Liver (tissue), 9 donors: ENCODE measurements around the gene ZNF280B. TPM values are rescaled to one million over a fixed set of nuclear protein-coding genes. Genes with fewer than 3 reads are reported as not detected.

Experiments used
- DNase-seq: peaks from one replicate; pipeline ENCODE4 v3.0.0-alpha.2; 2017; ENCODE audit warnings: low spot score
- H3K27ac ChIP-seq, 2 donors: one replicate each; pipeline ENCODE4 v1.7.0; 2013; ENCODE audit warnings: inconsistent platforms in 2 of 2, low read length in 2 of 2, control low read depth in 1 of 2, low read depth in 1 of 2, mild to moderate bottlenecking in 1 of 2
- H3K27me3 ChIP-seq, 4 donors: one replicate each; pipeline versions ENCODE4 v1.6.1 to v1.7.0; 2013; ENCODE audit warnings: low read length in 3 of 4, inconsistent platforms in 1 of 4, mild to moderate bottlenecking in 1 of 4, moderate library complexity in 1 of 4; ENCODE audit not compliant: control insufficient read depth in 4 of 4, insufficient read depth in 4 of 4
- H3K36me3 ChIP-seq, 4 donors: one replicate each; pipeline versions ENCODE4 v1.6.1 to v1.7.0; 2013; ENCODE audit warnings: low read length in 3 of 4, mild to moderate bottlenecking in 3 of 4, low read depth in 1 of 4, moderate library complexity in 1 of 4; ENCODE audit not compliant: control insufficient read depth in 4 of 4, insufficient read depth in 3 of 4
- H3K4me1 ChIP-seq, 4 donors: one replicate each; pipeline versions ENCODE4 v1.6.1 to v1.7.0; 2013; ENCODE audit warnings: low read length in 3 of 4, mild to moderate bottlenecking in 3 of 4, moderate library complexity in 1 of 4; ENCODE audit not compliant: control insufficient read depth in 4 of 4, insufficient read depth in 4 of 4
- H3K4me3 ChIP-seq, 3 donors: one replicate each; pipeline versions ENCODE4 v1.6.1 to v1.7.0; 2013; ENCODE audit warnings: low read length in 3 of 3, control low read depth in 1 of 3, low read depth in 1 of 3, mild to moderate bottlenecking in 1 of 3
- H3K9ac ChIP-seq, 2 donors: one replicate each; pipeline ENCODE4 v1.7.0; 2013; ENCODE audit warnings: low read length in 2 of 2, mild to moderate bottlenecking in 2 of 2, moderate library complexity in 2 of 2, control low read depth in 1 of 2, low read depth in 1 of 2
- H3K9me3 ChIP-seq, 4 donors: one replicate each; pipeline versions ENCODE4 v1.6.1 to v1.7.0; 2013; ENCODE audit warnings: low read length in 3 of 4; ENCODE audit not compliant: control insufficient read depth in 4 of 4
- ATF3 ChIP-seq: IDR thresholded peaks from 2 replicates; pipeline ENCODE4 v1.6.1; 2016; ENCODE audit warnings: antibody characterized with exemption
- EGR1 ChIP-seq, 2 donors: IDR thresholded peaks; 2 replicates each; pipeline ENCODE4 v1.6.1; 2016 to 2018; ENCODE audit warnings: antibody characterized with exemption in 2 of 2, low read depth in 2 of 2
- FOXA1 ChIP-seq: IDR thresholded peaks from 2 replicates; pipeline ENCODE4 v1.6.1; 2016; ENCODE audit warnings: antibody characterized with exemption
- GABPA ChIP-seq, 2 donors: IDR thresholded peaks in 1 of 2; conservative IDR thresholded peaks in 1 of 2; 2 replicates each; pipeline ENCODE4 v1.6.1; 2016; ENCODE audit warnings: antibody characterized with exemption in 2 of 2, mild to moderate bottlenecking in 1 of 2, moderate library complexity in 1 of 2
- HNF4G ChIP-seq: IDR thresholded peaks from 2 replicates; pipeline ENCODE4 v1.6.1; 2016; ENCODE audit warnings: antibody characterized with exemption
- JUND ChIP-seq, 2 donors: IDR thresholded peaks; 2 replicates each; pipeline ENCODE4 v1.6.1; 2016; ENCODE audit warnings: antibody characterized with exemption in 2 of 2
- NR2F2 ChIP-seq: IDR thresholded peaks from 2 replicates; pipeline ENCODE4 v1.6.1; 2016; ENCODE audit warnings: antibody characterized with exemption
- RAD21 ChIP-seq, 2 donors: IDR thresholded peaks; 2 replicates each; pipeline ENCODE4 v1.6.1; 2016; ENCODE audit warnings: antibody characterized with exemption in 2 of 2, mild to moderate bottlenecking in 2 of 2
- SP1 ChIP-seq: IDR thresholded peaks from 2 replicates; pipeline ENCODE4 v1.6.1; 2018; ENCODE audit warnings: antibody characterized with exemption, mild to moderate bottlenecking
- TAF1 ChIP-seq: conservative IDR thresholded peaks from 2 replicates; pipeline ENCODE4 v1.6.1; 2016; ENCODE audit warnings: antibody characterized with exemption, mild to moderate bottlenecking
- YY1 ChIP-seq: IDR thresholded peaks from 2 replicates; pipeline ENCODE4 v1.6.1; 2016; ENCODE audit warnings: antibody characterized with exemption, mild to moderate bottlenecking
- ZBTB33 ChIP-seq: IDR thresholded peaks from 2 replicates; pipeline ENCODE4 v1.6.1; 2016; ENCODE audit warnings: antibody characterized with exemption
- WGBS: extraction: QIAGEN DNeasy Blood & Tissue Kit; methylation state at CpG from one replicate; pipeline ENCODE4 v1.1.7; 2013; 5-methylcytosine and 5-hydroxymethylcytosine counted together
- polyA plus RNA-seq, 2 donors: library from polyadenylated mRNA; stranded (reverse) in 1 of 2; unstranded in 1 of 2; fragments of 200-250 nt in 1 of 2; fragments of >200 nt in 1 of 2; fragmentation: Nextera tagmentation in 1 of 2; extraction: Ambion mirVana in 1 of 2; gene quantifications; one replicate each; pipeline versions ENCODE4 v1.2.1 to v1.2.3, GENCODE V29; 2013 to 2015
- total RNA-seq, 2 donors: library from RNA; depleted of rRNA; stranded (reverse); fragments of >200 nt; gene quantifications; one replicate each; pipeline ENCODE4 v1.2.3, GENCODE V29; 2014
- TF ChIP-seq, protein P1 (sequence below): fragments of 150-350 bp; IDR thresholded peaks from 2 replicates; pipeline ENCODE4 v1.5.1; 2017; ENCODE audit warnings: improper control_type of control experiment, low read depth, low read length; ENCODE audit not compliant: missing input control
- TF ChIP-seq, protein P2 (sequence below): IDR thresholded peaks from 2 replicates; pipeline ENCODE4 v1.6.1; 2016; ENCODE audit warnings: antibody characterized with exemption, mild to moderate bottlenecking
- donor health status: healthy.
- donor health status: healthy.
- donor health status: healthy.
- donor health status: healthy.
- donor health status: healthy.

Gene ZNF280B
- total and polyA plus RNA-seq, 4 donors, result 0.03 to 0.84 (median 0.06) TPM

DNA sequence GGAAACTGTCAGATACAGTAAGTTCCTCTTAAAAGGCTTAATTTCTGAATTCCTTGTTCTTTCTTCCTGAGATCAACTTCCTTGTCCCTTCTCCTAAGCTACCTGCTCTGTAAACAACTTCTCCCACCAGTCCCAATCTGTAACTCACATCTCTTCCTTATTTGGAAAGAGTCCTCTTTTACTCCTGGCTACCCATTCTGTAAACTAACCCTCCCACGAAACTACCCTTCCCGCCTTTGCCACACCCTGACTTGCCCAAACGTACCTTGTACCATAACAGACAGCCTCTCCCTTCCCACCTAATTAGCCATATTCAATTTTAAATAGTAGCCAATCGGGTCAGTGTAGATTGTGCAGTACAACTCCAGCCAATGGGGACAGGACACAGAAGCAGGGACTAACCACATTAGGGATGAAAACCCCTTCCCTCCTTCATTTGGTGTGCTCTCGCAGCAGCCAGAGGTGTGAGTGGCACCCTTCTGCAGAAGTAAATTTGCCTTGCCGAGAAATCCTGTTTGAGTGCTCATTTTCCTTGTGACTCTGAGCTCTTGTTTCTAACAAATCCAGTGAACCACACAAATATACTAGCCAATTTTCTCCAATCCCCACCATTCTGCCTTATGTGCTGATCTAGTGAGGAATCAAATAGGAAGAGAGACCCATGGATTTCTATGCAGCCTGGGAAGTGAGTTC lies 49.5 kb downstream of the ZNF280B start (continued):
- TF ChIP-seq YY1, result no peak

GRCh38 chr22:22458387-22458786 lies 50.2 kb downstream of the ZNF280B start:
- Histone ChIP-seq H3K4me3 (no peak overlapping the region), H3K27ac (no peak overlapping the region), H3K36me3 (no peaks in the 10 kb centered on the region), H3K9ac (no peak overlapping the region), H3K9me3 (peaks cover 13 to 21% (median 14%) of the 10 kb centered on the region in 4 donors), H3K4me1 (no peaks in the 10 kb centered on the region), H3K27me3 (peaks cover 0 to 2% (median under 1%) of the 10 kb centered on the region in 4 donors)
- WGBS, result 79% methylated on average over 2 of the region's 2 CpGs
- no peak for DNase-seq
- TF ChIP-seq, protein P1, sequence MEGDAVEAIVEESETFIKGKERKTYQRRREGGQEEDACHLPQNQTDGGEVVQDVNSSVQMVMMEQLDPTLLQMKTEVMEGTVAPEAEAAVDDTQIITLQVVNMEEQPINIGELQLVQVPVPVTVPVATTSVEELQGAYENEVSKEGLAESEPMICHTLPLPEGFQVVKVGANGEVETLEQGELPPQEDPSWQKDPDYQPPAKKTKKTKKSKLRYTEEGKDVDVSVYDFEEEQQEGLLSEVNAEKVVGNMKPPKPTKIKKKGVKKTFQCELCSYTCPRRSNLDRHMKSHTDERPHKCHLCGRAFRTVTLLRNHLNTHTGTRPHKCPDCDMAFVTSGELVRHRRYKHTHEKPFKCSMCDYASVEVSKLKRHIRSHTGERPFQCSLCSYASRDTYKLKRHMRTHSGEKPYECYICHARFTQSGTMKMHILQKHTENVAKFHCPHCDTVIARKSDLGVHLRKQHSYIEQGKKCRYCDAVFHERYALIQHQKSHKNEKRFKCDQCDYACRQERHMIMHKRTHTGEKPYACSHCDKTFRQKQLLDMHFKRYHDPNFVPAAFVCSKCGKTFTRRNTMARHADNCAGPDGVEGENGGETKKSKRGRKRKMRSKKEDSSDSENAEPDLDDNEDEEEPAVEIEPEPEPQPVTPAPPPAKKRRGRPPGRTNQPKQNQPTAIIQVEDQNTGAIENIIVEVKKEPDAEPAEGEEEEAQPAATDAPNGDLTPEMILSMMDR, result no peak
- no peak for TF ChIP-seq ATF3
- no peak for TF ChIP-seq HNF4G
- no peak for TF ChIP-seq FOXA1
- no peak for TF ChIP-seq GABPA (IDR thresholded peaks at IDR 0.05 in 1 of 2, conservative IDR thresholded peaks at IDR 0.05 in 1 of 2)
- no peak for TF ChIP-seq JUND (IDR thresholded peaks at IDR 0.05)
- TF ChIP-seq, protein P2, sequence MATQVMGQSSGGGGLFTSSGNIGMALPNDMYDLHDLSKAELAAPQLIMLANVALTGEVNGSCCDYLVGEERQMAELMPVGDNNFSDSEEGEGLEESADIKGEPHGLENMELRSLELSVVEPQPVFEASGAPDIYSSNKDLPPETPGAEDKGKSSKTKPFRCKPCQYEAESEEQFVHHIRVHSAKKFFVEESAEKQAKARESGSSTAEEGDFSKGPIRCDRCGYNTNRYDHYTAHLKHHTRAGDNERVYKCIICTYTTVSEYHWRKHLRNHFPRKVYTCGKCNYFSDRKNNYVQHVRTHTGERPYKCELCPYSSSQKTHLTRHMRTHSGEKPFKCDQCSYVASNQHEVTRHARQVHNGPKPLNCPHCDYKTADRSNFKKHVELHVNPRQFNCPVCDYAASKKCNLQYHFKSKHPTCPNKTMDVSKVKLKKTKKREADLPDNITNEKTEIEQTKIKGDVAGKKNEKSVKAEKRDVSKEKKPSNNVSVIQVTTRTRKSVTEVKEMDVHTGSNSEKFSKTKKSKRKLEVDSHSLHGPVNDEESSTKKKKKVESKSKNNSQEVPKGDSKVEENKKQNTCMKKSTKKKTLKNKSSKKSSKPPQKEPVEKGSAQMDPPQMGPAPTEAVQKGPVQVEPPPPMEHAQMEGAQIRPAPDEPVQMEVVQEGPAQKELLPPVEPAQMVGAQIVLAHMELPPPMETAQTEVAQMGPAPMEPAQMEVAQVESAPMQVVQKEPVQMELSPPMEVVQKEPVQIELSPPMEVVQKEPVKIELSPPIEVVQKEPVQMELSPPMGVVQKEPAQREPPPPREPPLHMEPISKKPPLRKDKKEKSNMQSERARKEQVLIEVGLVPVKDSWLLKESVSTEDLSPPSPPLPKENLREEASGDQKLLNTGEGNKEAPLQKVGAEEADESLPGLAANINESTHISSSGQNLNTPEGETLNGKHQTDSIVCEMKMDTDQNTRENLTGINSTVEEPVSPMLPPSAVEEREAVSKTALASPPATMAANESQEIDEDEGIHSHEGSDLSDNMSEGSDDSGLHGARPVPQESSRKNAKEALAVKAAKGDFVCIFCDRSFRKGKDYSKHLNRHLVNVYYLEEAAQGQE, result no peak
- no peak for TF ChIP-seq RAD21 (IDR thresholded peaks at IDR 0.05)
- TF ChIP-seq ZBTB33, result no peak
- TF ChIP-seq SP1, result no peak
- no peak for TF ChIP-seq TAF1
- TF ChIP-seq NR2F2, result no peak

DNA sequence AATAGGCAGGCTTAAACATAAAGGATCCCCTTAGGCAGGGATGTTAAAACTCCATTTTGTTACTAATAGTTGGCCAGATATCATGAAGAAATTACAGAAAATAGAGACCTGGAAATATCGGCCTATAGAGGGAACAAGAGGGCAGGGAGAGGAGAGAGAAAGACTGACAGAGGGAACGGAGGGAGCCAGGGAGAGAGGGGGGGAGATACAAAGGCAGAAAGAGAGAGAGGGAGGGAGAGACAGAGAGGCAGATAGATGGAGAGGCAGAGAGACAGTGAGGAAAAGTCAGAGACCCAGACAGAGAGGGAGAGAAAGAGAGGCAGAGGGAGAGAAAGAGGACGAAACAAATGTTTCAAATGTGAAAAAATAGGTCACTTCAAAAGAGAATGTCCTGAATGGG lies 53.5 kb downstream of the ZNF280B start:
- no peaks in the 10 kb centered on the region for H3K4me1 ChIP-seq
- H3K27me3 ChIP-seq, result no peaks in the 10 kb centered on the region
- peaks cover 11 to 23% (median 15%) of the 10 kb centered on the region in 4 donors for H3K9me3 ChIP-seq
- no peaks in the 10 kb centered on the region for H3K36me3 ChIP-seq
- 64% methylated on average over 3 of the region's 3 CpGs for WGBS
- no peak overlapping the region for H3K27ac ChIP-seq
- no peak overlapping the region for H3K4me3 ChIP-seq
- no peak overlapping the region for H3K9ac ChIP-seq
- no peak for DNase-seq
- no peak for TF ChIP-seq HNF4G
- no peak for TF ChIP-seq EGR1 (IDR thresholded peaks at IDR 0.05; ENCODE audit: low read depth in 2 of 2)
- no peak for TF ChIP-seq ZBTB33
- TF ChIP-seq FOXA1, result no peak
- TF ChIP-seq, protein P2, result no peak
- TF ChIP-seq GABPA (IDR thresholded peaks at IDR 0.05 in 1 of 2, conservative IDR thresholded peaks at IDR 0.05 in 1 of 2), result no peak
